ENCODE measurements around the gene HDGFL2. TPM values are rescaled to one million over a fixed set of nuclear protein-coding genes. Genes with fewer than 3 reads are reported as not detected.

Gene HDGFL2
- polyA plus RNA-seq, 3 donors, result 7.0 to 13.2 (median 10.5) TPM

DNA sequence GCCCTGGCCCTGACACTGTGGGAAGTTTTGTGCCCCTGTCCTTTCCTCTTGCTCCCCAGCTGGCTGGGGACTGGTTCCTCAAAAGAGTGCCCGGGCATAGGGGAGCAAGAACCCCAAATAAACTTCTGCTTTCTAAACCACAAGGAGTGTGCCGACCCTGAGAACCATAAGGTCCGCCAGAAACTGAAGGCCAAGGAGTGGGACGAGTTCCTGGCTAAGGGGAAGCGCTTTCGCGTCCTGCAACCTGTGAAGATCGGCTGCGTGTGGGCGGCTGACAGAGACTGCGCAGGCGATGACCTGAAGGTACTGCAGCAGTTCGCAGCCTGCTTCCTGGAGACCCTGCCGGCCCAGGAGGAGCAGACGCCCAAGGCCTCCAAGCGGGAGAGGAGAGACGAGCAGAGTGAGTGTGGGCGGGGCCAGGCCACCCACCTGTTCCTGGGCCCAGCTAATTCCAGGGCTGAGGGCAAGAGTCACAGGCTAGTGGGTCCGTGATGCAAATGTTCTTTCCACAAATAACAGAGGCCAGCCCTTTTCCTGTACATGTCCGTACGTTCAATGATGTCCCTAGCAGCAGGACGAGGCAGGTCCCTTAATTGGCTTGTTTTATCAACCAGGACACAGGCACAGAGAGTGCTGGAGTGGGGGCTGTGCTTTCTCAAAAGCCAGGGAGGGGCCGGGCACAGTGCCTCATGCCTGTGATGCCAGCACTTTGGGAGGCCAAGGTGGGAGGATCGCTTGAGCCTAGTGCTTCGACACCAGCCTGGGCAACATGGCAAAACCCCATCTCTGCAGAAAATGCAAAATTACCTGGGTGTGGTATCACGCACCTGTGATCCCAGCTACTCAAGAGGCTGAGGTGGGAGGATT is 40.1 kb upstream of the HDGFL2 start:
- H3K79me2 ChIP-seq (ENCODE audit: insufficient read depth, low read length), result peaks cover 36% of the 10 kb centered on the region
- TF ChIP-seq, protein P1, sequence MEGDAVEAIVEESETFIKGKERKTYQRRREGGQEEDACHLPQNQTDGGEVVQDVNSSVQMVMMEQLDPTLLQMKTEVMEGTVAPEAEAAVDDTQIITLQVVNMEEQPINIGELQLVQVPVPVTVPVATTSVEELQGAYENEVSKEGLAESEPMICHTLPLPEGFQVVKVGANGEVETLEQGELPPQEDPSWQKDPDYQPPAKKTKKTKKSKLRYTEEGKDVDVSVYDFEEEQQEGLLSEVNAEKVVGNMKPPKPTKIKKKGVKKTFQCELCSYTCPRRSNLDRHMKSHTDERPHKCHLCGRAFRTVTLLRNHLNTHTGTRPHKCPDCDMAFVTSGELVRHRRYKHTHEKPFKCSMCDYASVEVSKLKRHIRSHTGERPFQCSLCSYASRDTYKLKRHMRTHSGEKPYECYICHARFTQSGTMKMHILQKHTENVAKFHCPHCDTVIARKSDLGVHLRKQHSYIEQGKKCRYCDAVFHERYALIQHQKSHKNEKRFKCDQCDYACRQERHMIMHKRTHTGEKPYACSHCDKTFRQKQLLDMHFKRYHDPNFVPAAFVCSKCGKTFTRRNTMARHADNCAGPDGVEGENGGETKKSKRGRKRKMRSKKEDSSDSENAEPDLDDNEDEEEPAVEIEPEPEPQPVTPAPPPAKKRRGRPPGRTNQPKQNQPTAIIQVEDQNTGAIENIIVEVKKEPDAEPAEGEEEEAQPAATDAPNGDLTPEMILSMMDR (IDR thresholded peaks at IDR 0.05), result no peak
- peak overlapping the region; percentile 96 to 99 for H3K27ac ChIP-seq (ENCODE audit: low read depth in 1 of 2, low read length in 2 of 2)
- H3K4me2 ChIP-seq (replicated peaks; ENCODE audit: extremely low read depth, low read length, poor library complexity, severe bottlenecking), result peak overlapping the region; percentile 78
- H2AFZ ChIP-seq (ENCODE audit: insufficient read depth, low read depth, low read length, poor library complexity, severe bottlenecking), result no peak overlapping the region
- Mint-ChIP-seq H3K27me3 (ENCODE audit: low read depth in 3 of 3) (peaks cover 0 to 6% (median 5%) of the 10 kb centered on the region in 3 donors), H3K36me3 (peaks cover 39 to 66% of the 10 kb centered on the region in 2 donors), H3K9me3 (peaks cover 0 to 2% (median 0%) of the 10 kb centered on the region in 7 donors), H3K4me3 (peak overlapping the region; percentile 82 to 96), H3K4me1 (peaks cover 38% of the 10 kb centered on the region), H3K27ac (peak overlapping the region; percentile 94 to 99 (median 98))
- H3K9ac ChIP-seq (ENCODE audit: insufficient read depth, low read length, poor library complexity, severe bottlenecking), result peak overlapping the region; percentile 72
- peaks cover 21 to 33% of the 10 kb centered on the region in 2 donors for H3K36me3 ChIP-seq (replicated peaks in 1 of 2; ENCODE audit: control insufficient read depth in 1 of 2, insufficient read depth in 2 of 2, low read length in 2 of 2)
- H3K27me3 ChIP-seq (ENCODE audit: control insufficient read depth in 2 of 2, insufficient read depth in 2 of 2, low read length in 2 of 2), result no peaks in the 10 kb centered on the region
- no peaks in the 10 kb centered on the region for H4K20me1 ChIP-seq (ENCODE audit: insufficient read depth, low read length)
- peak overlapping the region; percentile 13 to 70 (median 38) for H3K4me3 ChIP-seq (replicated peaks in 1 of 3; ENCODE audit: low read depth in 2 of 3, low read length in 3 of 3)
- peak; percentile 87 to 94 (median 91) for DNase-seq
- H3K9me3 ChIP-seq (replicated peaks in 1 of 2; ENCODE audit: control insufficient read depth in 1 of 2, insufficient read depth in 1 of 2, low read length in 2 of 2), result no peaks in the 10 kb centered on the region
- peaks cover 37 to 44% of the 10 kb centered on the region in 2 donors for H3K4me1 ChIP-seq (ENCODE audit: control insufficient read depth in 1 of 2, insufficient read depth in 2 of 2, low read length in 2 of 2)
- 18% methylated on average over 24 of the region's 26 CpGs for WGBS (ENCODE audit: insufficient coverage)
- intact Hi-C loops (cut with micrococcal nuclease), result loop anchor here in 1 of 2 donors (2.0 kb wide), 3 partner anchors 25 to 57 kb away; partner anchors contain the start of genes CHAF1A and UBXN6

DNA sequence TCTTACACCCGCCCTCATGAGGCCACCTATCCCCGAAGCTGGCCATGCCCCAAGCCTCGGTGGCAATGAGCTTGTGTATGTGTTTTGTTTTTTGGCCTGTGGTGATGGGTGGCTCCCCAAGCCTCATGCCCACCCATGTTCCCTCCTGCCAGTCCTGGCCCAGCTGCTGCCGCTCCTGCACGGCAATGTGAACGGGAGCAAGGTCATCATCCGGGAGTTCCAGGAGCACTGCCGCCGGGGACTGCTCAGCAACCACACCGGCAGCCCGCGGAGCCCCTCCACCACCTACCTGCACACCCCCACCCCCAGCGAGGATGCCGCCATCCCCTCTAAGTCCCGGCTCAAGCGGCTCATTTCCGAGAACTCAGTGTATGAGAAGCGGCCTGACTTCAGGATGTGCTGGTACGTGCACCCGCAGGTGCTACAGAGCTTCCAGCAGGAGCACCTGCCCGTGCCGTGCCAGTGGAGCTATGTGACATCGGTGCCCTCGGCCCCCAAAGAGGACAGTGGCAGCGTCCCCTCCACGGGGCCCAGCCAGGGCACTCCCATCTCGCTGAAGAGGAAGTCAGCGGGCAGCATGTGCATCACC is 39.1 kb upstream of the HDGFL2 start:
- Histone ChIP-seq H3K27ac (ENCODE audit: low read depth in 1 of 2, low read length in 2 of 2) (no peak overlapping the region), H3K9me3 (replicated peaks in 1 of 2; ENCODE audit: control insufficient read depth in 1 of 2, insufficient read depth in 1 of 2, low read length in 2 of 2) (no peaks in the 10 kb centered on the region), H3K27me3 (ENCODE audit: control insufficient read depth in 2 of 2, insufficient read depth in 2 of 2, low read length in 2 of 2) (no peaks in the 10 kb centered on the region), H3K9ac (ENCODE audit: insufficient read depth, low read length, poor library complexity, severe bottlenecking) (no peak overlapping the region), H3K36me3 (replicated peaks in 1 of 2; ENCODE audit: control insufficient read depth in 1 of 2, insufficient read depth in 2 of 2, low read length in 2 of 2) (peaks cover 24 to 38% of the 10 kb centered on the region in 2 donors), H3K4me1 (ENCODE audit: control insufficient read depth in 1 of 2, insufficient read depth in 2 of 2, low read length in 2 of 2) (peaks cover 37 to 44% of the 10 kb centered on the region in 2 donors), H3K79me2 (ENCODE audit: insufficient read depth, low read length) (peaks cover 40% of the 10 kb centered on the region), H3K4me2 (replicated peaks; ENCODE audit: extremely low read depth, low read length, poor library complexity, severe bottlenecking) (peak overlapping the region; percentile 78), H4K20me1 (ENCODE audit: insufficient read depth, low read length) (no peaks in the 10 kb centered on the region), H3K4me3 (replicated peaks in 1 of 3; ENCODE audit: low read depth in 2 of 3, low read length in 3 of 3) (peak overlapping the region in 1 of 3 experiments; percentile 70), H2AFZ (ENCODE audit: insufficient read depth, low read depth, low read length, poor library complexity, severe bottlenecking) (no peak overlapping the region)
- TF ChIP-seq, protein P1 (IDR thresholded peaks at IDR 0.05), result no peak
- peaks cover 40 to 70% of the 10 kb centered on the region in 2 donors for H3K36me3 Mint-ChIP-seq
- H3K4me1 Mint-ChIP-seq, result peaks cover 38% of the 10 kb centered on the region
- no peak overlapping the region for H3K4me3 Mint-ChIP-seq
- WGBS (ENCODE audit: insufficient coverage), result 97% methylated on average over 27 of the region's 28 CpGs
- H3K9me3 Mint-ChIP-seq, result peaks cover 0 to 2% (median 0%) of the 10 kb centered on the region in 7 donors
- DNase-seq, result no peak
- intact Hi-C loops (cut with micrococcal nuclease), result no loop called here
- H3K27me3 Mint-ChIP-seq (ENCODE audit: low read depth in 3 of 3), result peaks cover 0 to 6% (median 5%) of the 10 kb centered on the region in 3 donors
- H3K27ac Mint-ChIP-seq, result peak overlapping the region in 2 of 7 donors; percentile 98

Data from CD14-positive monocyte (primary cell).